Measurements from ENCODE around the gene KSR2.

KSR2 gene

GRCh38 chr12:117547209-117547608 is 421.6 kb downstream of the KSR2 start:
- Histone ChIP-seq H3K9me3 (ENCODE audit: control insufficient read depth, low read length) (no peaks in the 10 kb centered on the region), H3K36me3 (ENCODE audit: control insufficient read depth, insufficient read depth, low read length) (no peaks in the 10 kb centered on the region), H3K4me3 (ENCODE audit: extremely low read depth, insufficient read depth, low read length, poor library complexity, severe bottlenecking) (no peak overlapping the region), H3K4me1 (ENCODE audit: control insufficient read depth, insufficient read depth, low read length, poor library complexity, severe bottlenecking) (no peaks in the 10 kb centered on the region), H3K27ac (ENCODE audit: low read depth, low read length, severe bottlenecking) (no peak overlapping the region)

- no peak overlapping the region for H3K4me3 ChIP-seq (ENCODE audit: extremely low read depth, insufficient read depth, low read length, poor library complexity, severe bottlenecking)
- no peak overlapping the region for H3K27ac ChIP-seq (ENCODE audit: low read depth, low read length, severe bottlenecking)
- H3K9me3 ChIP-seq (ENCODE audit: control insufficient read depth, low read length), result no peaks in the 10 kb centered on the region
- no peaks in the 10 kb centered on the region for H3K36me3 ChIP-seq (ENCODE audit: control insufficient read depth, insufficient read depth, low read length)
- no peaks in the 10 kb centered on the region for H3K4me1 ChIP-seq (ENCODE audit: control insufficient read depth, insufficient read depth, low read length, poor library complexity, severe bottlenecking)
- WGBS, 2 experiments (ENCODE audit: insufficient coverage in 2 of 2), result 100% methylated on average over 1 of the region's 3 CpGs; no CpG with 5 or more reads in 1 of the 2 experiments
These were observed 423.6 kb downstream of the KSR2 start for GRCh38 chr12:117545216-117545615.

GRCh38 chr12:117540011-117540410 is 428.8 kb downstream of the KSR2 start:
- Histone ChIP-seq H3K4me3 (ENCODE audit: extremely low read depth, insufficient read depth, low read length, poor library complexity, severe bottlenecking) (no peak overlapping the region), H3K27ac (ENCODE audit: low read depth, low read length, severe bottlenecking) (no peak overlapping the region), H3K4me1 (ENCODE audit: control insufficient read depth, insufficient read depth, low read length, poor library complexity, severe bottlenecking) (no peaks in the 10 kb centered on the region), H3K9me3 (ENCODE audit: control insufficient read depth, low read length) (no peaks in the 10 kb centered on the region), H3K36me3 (ENCODE audit: control insufficient read depth, insufficient read depth, low read length) (no peaks in the 10 kb centered on the region)
- 70 to 71% methylated on average over 3 of the region's 5 CpGs for WGBS, 2 experiments (ENCODE audit: insufficient coverage in 2 of 2)

- H3K4me1 ChIP-seq (ENCODE audit: control insufficient read depth, insufficient read depth, low read length, poor library complexity, severe bottlenecking), result no peaks in the 10 kb centered on the region
- 80 to 86% methylated on average over 1 of the region's 1 CpG for WGBS, 2 experiments (ENCODE audit: insufficient coverage in 2 of 2)
- no peak overlapping the region for H3K27ac ChIP-seq (ENCODE audit: low read depth, low read length, severe bottlenecking)
- H3K36me3 ChIP-seq (ENCODE audit: control insufficient read depth, insufficient read depth, low read length), result no peaks in the 10 kb centered on the region
- no peaks in the 10 kb centered on the region for H3K9me3 ChIP-seq (ENCODE audit: control insufficient read depth, low read length)
- H3K4me3 ChIP-seq (ENCODE audit: extremely low read depth, insufficient read depth, low read length, poor library complexity, severe bottlenecking), result no peak overlapping the region
These were observed 429.9 kb downstream of the KSR2 start for GRCh38 chr12:117538926-117539325.

- 82 to 98% methylated on average over 4 to 5 of the region's 8 CpGs for WGBS, 2 experiments (ENCODE audit: insufficient coverage in 2 of 2)
- Histone ChIP-seq H3K9me3 (ENCODE audit: control insufficient read depth, low read length) (no peaks in the 10 kb centered on the region), H3K36me3 (ENCODE audit: control insufficient read depth, insufficient read depth, low read length) (no peaks in the 10 kb centered on the region), H3K4me3 (ENCODE audit: extremely low read depth, insufficient read depth, low read length, poor library complexity, severe bottlenecking) (no peak overlapping the region), H3K27ac (ENCODE audit: low read depth, low read length, severe bottlenecking) (no peak overlapping the region), H3K4me1 (ENCODE audit: control insufficient read depth, insufficient read depth, low read length, poor library complexity, severe bottlenecking) (no peaks in the 10 kb centered on the region)
These were observed 430.6 kb downstream of the KSR2 start for GRCh38 chr12:117538032-117538690.

GRCh38 chr12:117533687-117534086 is 435.1 kb downstream of the KSR2 start:
- WGBS, 2 experiments (ENCODE audit: insufficient coverage in 2 of 2), result 87 to 91% methylated on average over 5 to 6 of the region's 6 CpGs
- no peaks in the 10 kb centered on the region for H3K36me3 ChIP-seq (ENCODE audit: control insufficient read depth, insufficient read depth, low read length)
- H3K4me1 ChIP-seq (ENCODE audit: control insufficient read depth, insufficient read depth, low read length, poor library complexity, severe bottlenecking), result no peaks in the 10 kb centered on the region
- no peak overlapping the region for H3K4me3 ChIP-seq (ENCODE audit: extremely low read depth, insufficient read depth, low read length, poor library complexity, severe bottlenecking)
- H3K27ac ChIP-seq (ENCODE audit: low read depth, low read length, severe bottlenecking), result no peak overlapping the region
- no peaks in the 10 kb centered on the region for H3K9me3 ChIP-seq (ENCODE audit: control insufficient read depth, low read length)

GRCh38 chr12:117530796-117531195 is 438.0 kb downstream of the KSR2 start:
- H3K4me3 ChIP-seq (ENCODE audit: extremely low read depth, insufficient read depth, low read length, poor library complexity, severe bottlenecking), result no peak overlapping the region
- H3K36me3 ChIP-seq (ENCODE audit: control insufficient read depth, insufficient read depth, low read length), result no peaks in the 10 kb centered on the region

GRCh38 chr12:117528538-117528937 is 440.3 kb downstream of the KSR2 start:
- H3K27ac ChIP-seq (ENCODE audit: low read depth, low read length, severe bottlenecking), result no peak overlapping the region
- H3K9me3 ChIP-seq (ENCODE audit: control insufficient read depth, low read length), result no peaks in the 10 kb centered on the region
- 89 to 90% methylated on average over 6 of the region's 7 CpGs for WGBS, 2 experiments (ENCODE audit: insufficient coverage in 2 of 2)
- no peak overlapping the region for H3K4me3 ChIP-seq (ENCODE audit: extremely low read depth, insufficient read depth, low read length, poor library complexity, severe bottlenecking)
- no peaks in the 10 kb centered on the region for H3K36me3 ChIP-seq (ENCODE audit: control insufficient read depth, insufficient read depth, low read length)
- H3K4me1 ChIP-seq (ENCODE audit: control insufficient read depth, insufficient read depth, low read length, poor library complexity, severe bottlenecking), result no peaks in the 10 kb centered on the region

More at GRCh38 chr12:117530796-117531195, 438.0 kb downstream of the KSR2 start:
- Histone ChIP-seq H3K27ac (ENCODE audit: low read depth, low read length, severe bottlenecking) (no peak overlapping the region), H3K4me1 (ENCODE audit: control insufficient read depth, insufficient read depth, low read length, poor library complexity, severe bottlenecking) (no peaks in the 10 kb centered on the region), H3K9me3 (ENCODE audit: control insufficient read depth, low read length) (no peaks in the 10 kb centered on the region)
- WGBS, 2 experiments (ENCODE audit: insufficient coverage in 2 of 2), result 86 to 91% methylated on average over 10 of the region's 10 CpGs

- no peaks in the 10 kb centered on the region for H3K9me3 ChIP-seq (ENCODE audit: control insufficient read depth, low read length)
- no peak overlapping the region for H3K27ac ChIP-seq (ENCODE audit: low read depth, low read length, severe bottlenecking)
- H3K36me3 ChIP-seq (ENCODE audit: control insufficient read depth, insufficient read depth, low read length), result no peaks in the 10 kb centered on the region
- H3K4me1 ChIP-seq (ENCODE audit: control insufficient read depth, insufficient read depth, low read length, poor library complexity, severe bottlenecking), result no peaks in the 10 kb centered on the region
- 85 to 86% methylated on average over 4 of the region's 4 CpGs for WGBS, 2 experiments (ENCODE audit: insufficient coverage in 2 of 2)
- H3K4me3 ChIP-seq (ENCODE audit: extremely low read depth, insufficient read depth, low read length, poor library complexity, severe bottlenecking), result no peak overlapping the region
These were observed 441.3 kb downstream of the KSR2 start for GRCh38 chr12:117527479-117527855.

- WGBS, 2 experiments (ENCODE audit: insufficient coverage in 2 of 2), result 84 to 92% methylated on average over 7 to 8 of the region's 14 CpGs
- Histone ChIP-seq H3K36me3 (ENCODE audit: control insufficient read depth, insufficient read depth, low read length) (no peaks in the 10 kb centered on the region), H3K27ac (ENCODE audit: low read depth, low read length, severe bottlenecking) (no peak overlapping the region), H3K9me3 (ENCODE audit: control insufficient read depth, low read length) (no peaks in the 10 kb centered on the region), H3K4me1 (ENCODE audit: control insufficient read depth, insufficient read depth, low read length, poor library complexity, severe bottlenecking) (no peaks in the 10 kb centered on the region), H3K4me3 (ENCODE audit: extremely low read depth, insufficient read depth, low read length, poor library complexity, severe bottlenecking) (no peak overlapping the region)
These were observed 441.9 kb downstream of the KSR2 start for GRCh38 chr12:117526757-117527478.

- H3K36me3 ChIP-seq (ENCODE audit: control insufficient read depth, insufficient read depth, low read length), result no peaks in the 10 kb centered on the region
- H3K9me3 ChIP-seq (ENCODE audit: control insufficient read depth, low read length), result no peaks in the 10 kb centered on the region
- 71 to 78% methylated on average over 3 to 4 of the region's 4 CpGs for WGBS, 2 experiments (ENCODE audit: insufficient coverage in 2 of 2)
- H3K4me1 ChIP-seq (ENCODE audit: control insufficient read depth, insufficient read depth, low read length, poor library complexity, severe bottlenecking), result no peaks in the 10 kb centered on the region
- H3K4me3 ChIP-seq (ENCODE audit: extremely low read depth, insufficient read depth, low read length, poor library complexity, severe bottlenecking), result no peak overlapping the region
- no peak overlapping the region for H3K27ac ChIP-seq (ENCODE audit: low read depth, low read length, severe bottlenecking)
These were observed 443.0 kb downstream of the KSR2 start for GRCh38 chr12:117525766-117526165.
